Fibroblast of villous mesenchyme (primary cell): ENCODE measurements around the gene KRT1. TPM values are rescaled to one million over a fixed set of nuclear protein-coding genes. Genes with fewer than 3 reads are reported as not detected.

Source experiments
- DNase-seq: peaks from one replicate; pipeline ENCODE4 v3.0.0-alpha.2; 2010; ENCODE audit warnings: low read depth
- H3K4me3 ChIP-seq: 2 replicates; pipeline ENCODE4 v1.5.1; 2011; ENCODE audit warnings: low read depth, mild to moderate bottlenecking, low read length
- CTCF ChIP-seq: IDR thresholded peaks from 2 replicates; pipeline ENCODE4 v1.5.1; 2012; ENCODE audit warnings: low read depth, mild to moderate bottlenecking, low read length; ENCODE audit not compliant: insufficient read depth
- total RNA-seq: library from RNA; depleted of rRNA; stranded (reverse); fragments of >200 nt; gene quantifications from 2 replicates; pipeline ENCODE4 v1.2.3, GENCODE V29; 2012

KRT1 gene
- total RNA-seq, 1 donor: not detected

- H3K4me3 ChIP-seq: no peak overlapping the region
- no peak for TF ChIP-seq CTCF
- no peak for DNase-seq
These were observed 2.5 kb downstream of the KRT1 start for GRCh38 chr12:52677671-52678070.

DNA sequence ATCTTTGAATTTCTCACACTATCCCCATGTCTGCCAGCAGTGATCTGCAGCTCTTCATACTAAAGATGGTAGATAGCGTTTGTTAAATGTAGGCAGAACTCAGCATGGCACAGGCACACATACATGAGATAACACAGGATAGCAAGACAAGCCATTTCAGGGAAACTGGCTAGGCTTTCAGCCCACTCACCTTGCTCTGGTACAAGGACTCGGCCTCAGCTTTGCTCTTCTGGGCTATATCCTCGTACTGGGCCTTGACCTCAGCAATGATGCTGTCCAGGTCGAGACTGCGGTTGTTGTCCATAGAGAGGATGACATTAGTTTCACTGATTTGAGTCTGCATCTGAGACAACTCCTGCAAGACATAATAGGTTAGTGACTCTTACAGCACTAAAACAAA lies 3.1 kb downstream of the KRT1 start:
- no peak overlapping the region for H3K4me3 ChIP-seq
- no peak for DNase-seq
- TF ChIP-seq CTCF: no peak

GRCh38 chr12:52676163-52676562 lies 4.0 kb downstream of the KRT1 start:
- H3K4me3 ChIP-seq: no peak overlapping the region
- no peak for DNase-seq
- TF ChIP-seq CTCF: no peak

DNA sequence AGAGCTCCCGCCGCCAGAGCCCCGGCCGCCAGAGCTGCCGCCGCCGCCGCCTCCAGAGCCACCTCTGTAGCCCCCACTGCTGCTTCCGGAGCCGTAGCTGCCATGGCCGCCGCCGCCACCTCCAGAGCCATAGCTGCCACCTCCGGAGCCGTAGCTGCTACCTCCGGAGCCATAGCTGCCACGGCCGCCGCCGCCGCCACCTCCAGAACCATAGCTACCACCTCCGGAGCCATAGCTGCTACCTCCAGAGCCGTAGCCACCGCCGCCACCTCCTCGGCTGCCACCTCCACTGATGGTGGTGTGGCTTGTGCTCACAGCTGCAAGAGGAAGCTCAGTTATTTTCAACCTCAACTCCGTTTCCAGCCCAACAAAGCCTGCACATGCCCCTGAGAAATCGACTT lies 4.9 kb downstream of the KRT1 start:
- no peak for TF ChIP-seq CTCF
- no peak for DNase-seq
- H3K4me3 ChIP-seq: no peak overlapping the region

- DNase-seq: no peak
- H3K4me3 ChIP-seq: no peak overlapping the region
- TF ChIP-seq CTCF: no peak
These were observed 5.8 kb downstream of the KRT1 start for GRCh38 chr12:52674433-52674775.

GRCh38 chr12:52673713-52674432 lies 6.3 kb downstream of the KRT1 start:
- TF ChIP-seq CTCF: no peak
- H3K4me3 ChIP-seq: no peak overlapping the region
- no peak for DNase-seq

DNA sequence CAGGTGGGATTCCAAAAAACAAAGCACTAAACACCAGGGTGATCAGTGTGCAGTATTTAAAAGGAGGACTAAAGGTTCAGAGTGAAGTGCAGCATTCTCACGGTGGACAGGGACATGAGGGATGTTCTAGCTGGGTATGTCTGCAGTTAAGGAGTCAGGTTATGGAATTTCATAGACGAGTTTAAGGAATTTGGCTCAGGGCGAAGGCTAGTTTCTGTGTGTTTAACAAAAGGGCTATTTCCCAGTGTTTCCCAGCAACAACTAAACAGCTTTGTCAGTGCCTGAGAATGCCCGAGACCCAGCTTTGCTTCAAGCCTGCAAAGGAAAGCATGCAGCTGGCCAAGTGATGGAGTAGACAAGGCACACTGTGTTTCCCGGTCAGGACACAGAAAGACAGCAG lies 7.0 kb downstream of the KRT1 start:
- TF ChIP-seq CTCF: no peak
- no peak overlapping the region for H3K4me3 ChIP-seq

More for the DNA sequence above, 7.0 kb downstream of the KRT1 start:
- DNase-seq: no peak
